A549 treated with Mapracorat at 1 μM for 4 hours (cell line): ENCODE measurements around the gene RAVER2. TPM values are rescaled to one million over a fixed set of nuclear protein-coding genes. Genes with fewer than 3 reads are reported as not detected.

ENCODE experiments used
- total RNA-seq: library from RNA; stranded (reverse); fragments of 200-300 nt; extraction: Qiagen RNA extraction; gene quantifications from 5 replicates; pipeline ENCODE4 v1.2.3, GENCODE V29; 2022

Gene RAVER2, protein sequence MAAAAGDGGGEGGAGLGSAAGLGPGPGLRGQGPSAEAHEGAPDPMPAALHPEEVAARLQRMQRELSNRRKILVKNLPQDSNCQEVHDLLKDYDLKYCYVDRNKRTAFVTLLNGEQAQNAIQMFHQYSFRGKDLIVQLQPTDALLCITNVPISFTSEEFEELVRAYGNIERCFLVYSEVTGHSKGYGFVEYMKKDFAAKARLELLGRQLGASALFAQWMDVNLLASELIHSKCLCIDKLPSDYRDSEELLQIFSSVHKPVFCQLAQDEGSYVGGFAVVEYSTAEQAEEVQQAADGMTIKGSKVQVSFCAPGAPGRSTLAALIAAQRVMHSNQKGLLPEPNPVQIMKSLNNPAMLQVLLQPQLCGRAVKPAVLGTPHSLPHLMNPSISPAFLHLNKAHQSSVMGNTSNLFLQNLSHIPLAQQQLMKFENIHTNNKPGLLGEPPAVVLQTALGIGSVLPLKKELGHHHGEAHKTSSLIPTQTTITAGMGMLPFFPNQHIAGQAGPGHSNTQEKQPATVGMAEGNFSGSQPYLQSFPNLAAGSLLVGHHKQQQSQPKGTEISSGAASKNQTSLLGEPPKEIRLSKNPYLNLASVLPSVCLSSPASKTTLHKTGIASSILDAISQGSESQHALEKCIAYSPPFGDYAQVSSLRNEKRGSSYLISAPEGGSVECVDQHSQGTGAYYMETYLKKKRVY
- 3.9 to 5.3 TPM (median 4.7 TPM) in 5 replicates for total RNA-seq

DNA sequence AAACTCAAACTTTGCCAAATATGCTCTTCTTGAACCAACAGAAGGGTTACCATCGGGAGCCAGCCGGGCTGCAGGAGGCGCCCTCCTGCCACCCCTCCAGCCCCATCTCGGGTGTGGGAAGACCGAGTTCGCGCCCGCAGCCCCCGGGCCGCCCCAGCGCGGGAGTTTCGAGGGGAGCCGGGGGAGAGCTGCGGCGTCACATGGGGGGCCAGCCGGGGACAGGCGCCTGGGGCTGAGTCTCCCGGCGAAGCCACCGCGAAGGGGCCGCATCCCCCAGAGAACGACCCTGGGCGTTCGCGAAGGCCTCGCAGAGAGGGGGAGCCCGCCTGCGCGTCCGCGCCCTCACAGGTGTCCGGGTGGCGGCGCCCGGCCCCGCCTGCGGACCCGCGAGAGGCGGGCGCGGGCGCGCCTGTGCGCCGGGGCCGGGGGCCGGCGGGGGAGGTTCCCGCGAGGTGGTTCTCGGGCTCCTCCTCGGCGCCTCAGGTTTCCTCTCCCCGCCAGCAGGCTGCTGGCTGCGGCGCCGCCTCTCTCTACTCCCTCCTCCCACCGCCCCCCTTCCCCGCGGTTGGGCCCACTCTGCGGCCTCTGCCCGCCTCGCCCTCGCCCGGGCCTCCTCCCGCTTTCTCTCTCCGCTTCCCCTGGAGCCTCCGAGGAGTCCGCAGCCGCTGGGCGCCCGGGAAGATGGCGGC, at the start of gene RAVER2:
TSS of gene RAVER2 (plus strand) at position 584 of the 689 bp plus-strand sequence. CDS start at position 682, 98 bp downstream.

Other genes starting within 250 kb of the RAVER2 start
- 153 to 191 TPM (median 177 TPM) in 5 replicates for gene JAK1, start 221.5 kb downstream of the RAVER2 start, total RNA-seq